ENCODE data around the gene LRSAM1.

LRSAM1 gene

GRCh38 chr9:127535396-127535795, 84.1 kb downstream of the LRSAM1 start:
- DNase-seq (ENCODE audit: low read depth): no peak

- no peak for DNase-seq (ENCODE audit: low read depth)
Observed at GRCh38 chr9:127535834-127536233, 84.5 kb downstream of the LRSAM1 start.

DNA sequence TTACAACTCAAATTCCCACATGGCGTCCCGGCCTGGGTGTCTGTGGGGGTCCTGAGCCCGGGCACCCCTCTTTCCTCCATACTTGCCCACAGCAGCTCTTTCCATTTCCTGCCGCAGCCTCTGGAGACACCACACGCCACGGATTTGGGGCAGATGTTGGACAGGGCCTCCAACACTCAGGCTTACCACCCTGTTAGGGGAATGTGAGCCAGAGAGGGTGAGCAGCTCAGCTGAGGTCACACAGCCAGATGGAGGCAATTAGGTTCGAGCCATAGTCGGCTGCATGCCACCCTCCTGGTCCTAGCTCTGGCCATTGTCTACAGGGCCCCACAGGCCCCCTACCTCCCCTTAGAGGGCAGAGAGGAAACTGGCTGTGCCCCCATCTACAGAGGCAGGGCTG, 85.2 kb downstream of the LRSAM1 start:
- DNase-seq (ENCODE audit: low read depth): no peak

GRCh38 chr9:127537014-127537413, 85.7 kb downstream of the LRSAM1 start:
- DNase-seq (ENCODE audit: low read depth): no peak

DNA sequence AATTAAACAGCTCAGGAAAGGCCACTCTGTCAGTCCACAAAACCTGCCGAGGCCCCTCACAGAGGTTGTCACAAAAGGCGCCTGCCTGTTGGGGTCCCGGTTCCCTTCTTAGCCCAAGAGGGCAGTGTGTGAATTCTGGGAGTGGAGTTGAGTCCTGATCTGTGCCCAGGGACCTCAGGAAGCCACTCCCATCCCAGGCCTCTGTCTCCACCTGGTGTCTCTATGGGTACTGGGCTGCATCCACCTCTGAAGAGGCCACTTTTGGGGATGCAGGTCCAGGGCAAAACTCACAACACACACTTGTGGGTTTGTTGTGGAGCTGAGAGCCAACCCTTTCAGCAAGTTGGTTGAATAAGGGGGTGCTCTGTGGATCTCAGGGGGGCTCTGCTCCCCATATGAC, 86.5 kb downstream of the LRSAM1 start:
- DNase-seq (ENCODE audit: low read depth): no peak

- DNase-seq (ENCODE audit: low read depth): no peak
Observed at GRCh38 chr9:127538849-127539258, 87.5 kb downstream of the LRSAM1 start.

- no peak for DNase-seq (ENCODE audit: low read depth)
Observed at GRCh38 chr9:127539259-127539981, 88.1 kb downstream of the LRSAM1 start.

DNA sequence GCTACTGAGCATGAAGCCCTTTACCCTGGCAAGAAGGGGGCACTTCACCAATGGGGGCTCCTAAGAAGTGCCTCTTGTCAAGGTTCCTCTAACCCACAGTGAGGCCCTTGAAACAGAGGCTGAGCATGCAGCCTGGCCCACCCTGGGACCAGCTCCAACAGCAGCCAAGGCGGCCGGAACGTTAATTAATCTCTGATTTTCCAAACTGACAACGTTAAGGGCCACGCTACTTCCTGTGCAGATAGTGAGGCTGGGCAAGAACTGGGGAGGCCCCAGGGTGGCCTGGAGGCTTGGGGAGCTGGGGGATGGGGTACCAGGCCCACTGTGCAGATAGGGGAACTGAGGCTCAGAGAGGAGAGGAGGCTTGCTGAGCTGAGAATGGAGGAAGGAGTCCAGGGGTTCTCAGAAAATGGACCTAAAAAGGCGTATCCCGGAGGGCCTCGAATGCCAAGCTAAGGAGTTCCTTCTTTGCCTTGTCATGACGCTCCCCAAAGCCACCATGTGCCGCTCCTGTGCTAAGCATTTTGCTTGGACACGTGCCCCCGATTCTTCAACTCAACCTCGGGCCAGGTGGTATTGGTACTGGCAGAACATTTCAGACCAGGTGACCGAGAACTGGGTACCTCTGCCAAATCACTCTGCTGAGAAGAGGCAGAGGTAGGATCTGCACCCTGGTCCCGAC, 88.8 kb downstream of the LRSAM1 start:
- no peak for DNase-seq (ENCODE audit: low read depth)

DNA sequence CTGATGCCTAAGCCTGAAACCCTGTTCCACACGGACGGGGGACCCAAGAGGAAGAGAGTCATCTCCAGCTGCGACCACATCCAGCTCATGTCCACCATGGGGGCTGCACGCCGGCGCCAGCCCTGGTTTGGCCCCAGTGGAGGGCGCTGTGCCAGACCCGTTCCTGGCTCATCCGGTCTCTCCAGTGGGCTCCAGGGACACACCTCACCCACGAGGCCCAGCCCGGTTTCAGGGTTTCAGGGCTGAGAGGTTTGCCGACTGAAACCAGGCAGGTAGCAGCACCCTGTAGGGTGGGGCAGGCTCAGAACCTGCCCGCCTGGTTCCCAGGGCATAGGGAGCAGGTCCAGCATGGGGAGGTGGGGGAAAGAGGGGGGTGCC, 89.3 kb downstream of the LRSAM1 start:
- DNase-seq (ENCODE audit: low read depth): no peak

DNA sequence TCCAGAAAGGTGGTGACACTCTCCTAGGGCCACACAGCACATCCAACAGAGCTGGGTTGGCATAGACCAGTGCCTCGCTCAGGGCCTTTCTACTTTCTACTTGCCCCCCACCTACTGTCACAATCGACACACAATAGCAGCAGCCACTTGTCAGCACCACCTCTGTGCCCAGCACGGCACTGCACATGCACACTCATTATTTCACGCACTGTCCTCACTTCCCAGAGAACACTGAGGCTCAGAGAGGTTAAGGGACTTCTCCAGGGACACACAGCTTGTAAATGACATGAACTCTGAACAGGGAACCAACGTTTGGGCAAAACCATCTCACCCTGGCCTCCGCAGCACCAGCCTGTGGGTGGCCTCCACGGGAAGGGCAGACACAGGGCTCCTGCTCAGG, 89.9 kb downstream of the LRSAM1 start:
- DNase-seq (ENCODE audit: low read depth): no peak

GRCh38 chr9:127541865-127542264, 90.6 kb downstream of the LRSAM1 start:
- no peak for DNase-seq (ENCODE audit: low read depth)

DNA sequence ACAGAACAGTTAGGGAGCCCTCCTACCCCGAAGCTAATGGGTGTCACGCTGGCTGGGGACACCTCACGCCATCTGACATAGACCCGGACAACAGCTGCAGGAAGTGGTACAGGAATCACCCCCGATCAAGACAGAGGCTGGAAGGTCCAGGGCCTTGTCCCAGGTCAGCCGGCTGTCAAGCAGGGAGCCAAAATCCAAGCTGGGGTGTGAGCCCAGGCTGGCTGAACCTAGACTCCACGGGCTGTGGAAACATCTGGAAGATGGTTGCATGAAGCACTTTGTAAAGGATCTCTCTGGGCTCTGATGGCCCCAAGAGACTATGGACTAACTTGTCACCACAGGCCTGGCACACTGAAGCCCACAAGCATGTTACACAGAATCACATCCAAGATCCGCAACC, 91.9 kb downstream of the LRSAM1 start:
- no peak for DNase-seq (ENCODE audit: low read depth)

GRCh38 chr9:127543973-127544533, 92.7 kb downstream of the LRSAM1 start:
- DNase-seq (ENCODE audit: low read depth): no peak

DNA sequence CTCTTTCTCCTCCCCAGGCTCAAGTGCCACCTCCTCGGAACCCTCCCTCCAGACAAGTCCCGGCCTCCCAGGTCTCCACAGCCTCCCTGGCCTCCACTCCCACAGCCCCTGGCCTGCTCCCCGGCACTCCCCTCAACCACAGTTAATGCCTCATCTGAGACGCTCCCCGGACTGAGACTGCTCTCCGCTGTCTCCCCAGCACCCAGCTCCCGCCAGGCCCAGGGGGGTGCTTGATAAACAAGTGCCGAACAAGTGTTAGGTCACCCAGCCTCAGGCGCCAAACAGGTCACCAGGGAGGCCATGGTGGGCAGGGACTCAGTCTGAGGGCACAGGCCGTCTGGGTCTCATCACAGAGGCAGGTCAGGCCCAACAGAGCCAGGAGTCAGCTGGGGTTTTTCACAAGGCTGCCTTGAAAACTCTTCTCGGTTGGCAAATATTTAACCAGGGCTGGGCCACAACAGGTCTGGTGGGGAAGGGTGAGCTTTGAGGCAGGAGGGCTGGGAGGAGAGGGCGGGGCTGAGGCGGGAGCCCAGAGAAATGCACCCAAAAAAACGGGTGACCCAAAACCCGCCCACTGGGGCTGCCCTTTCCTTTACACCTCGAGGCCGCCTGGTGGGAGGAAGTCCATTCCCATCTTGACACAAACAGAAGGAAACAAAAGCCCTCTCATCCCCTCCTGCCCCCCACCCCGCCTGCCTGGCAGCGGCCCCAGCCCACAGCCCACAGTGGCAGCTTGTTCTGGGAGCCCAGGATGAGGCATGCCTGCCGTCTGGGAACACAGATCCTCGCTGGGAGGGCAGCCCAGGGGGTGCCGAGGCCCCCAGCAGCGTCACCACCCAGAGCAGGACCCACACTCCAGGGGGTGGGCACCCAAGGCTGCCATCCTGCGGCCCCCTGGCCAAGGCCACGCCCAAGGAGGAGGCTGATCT, 94.2 kb downstream of the LRSAM1 start:
- no peak for DNase-seq (ENCODE audit: low read depth)

GRCh38 chr9:127546125-127546832, 95.0 kb downstream of the LRSAM1 start:
- no peak for DNase-seq (ENCODE audit: low read depth)

DNA sequence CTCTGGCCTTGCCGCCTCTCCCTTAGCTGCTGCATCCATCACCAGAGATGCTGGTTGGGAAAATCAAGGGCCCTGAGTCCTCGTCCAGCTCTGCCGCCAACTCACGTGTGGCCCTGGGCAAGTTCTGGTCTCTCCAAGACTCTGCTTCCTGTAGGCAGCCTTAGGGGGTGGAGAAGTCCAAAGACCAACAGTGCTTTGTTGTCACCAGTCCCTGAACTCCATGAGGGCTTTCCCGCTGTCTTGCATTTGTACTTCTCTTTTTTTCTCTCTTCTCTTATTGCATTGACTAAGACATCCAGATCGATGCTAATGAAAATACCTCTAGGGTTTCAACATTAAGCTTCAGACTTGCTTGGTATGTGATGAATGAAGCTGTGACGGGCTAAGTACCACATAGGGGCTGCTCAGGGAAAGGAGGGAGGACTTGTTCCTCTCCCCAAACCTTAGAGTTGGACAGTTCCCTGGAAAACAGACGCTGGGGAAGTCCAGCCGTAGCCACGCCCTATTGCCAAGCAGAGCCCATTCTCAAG, 97.1 kb downstream of the LRSAM1 start:
- no peak for DNase-seq (ENCODE audit: low read depth)

DNA sequence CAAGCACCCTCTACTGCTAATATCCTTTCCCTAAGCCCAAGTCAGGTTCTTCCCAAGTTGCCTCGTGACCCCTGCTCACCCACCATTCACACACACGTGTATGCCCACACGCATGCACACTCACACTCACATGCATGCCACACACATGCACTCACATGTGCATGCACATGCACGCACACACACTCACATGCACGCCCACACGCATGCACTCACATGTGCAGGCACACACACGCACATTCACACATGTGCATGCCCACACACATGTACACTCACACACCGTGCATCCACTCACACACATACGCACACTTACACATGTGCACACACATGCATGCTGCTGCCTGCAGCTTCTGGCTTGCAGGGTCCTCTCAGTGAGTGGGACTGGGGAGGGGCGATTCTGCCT, 97.9 kb downstream of the LRSAM1 start:
- no peak for DNase-seq (ENCODE audit: low read depth)

DNA sequence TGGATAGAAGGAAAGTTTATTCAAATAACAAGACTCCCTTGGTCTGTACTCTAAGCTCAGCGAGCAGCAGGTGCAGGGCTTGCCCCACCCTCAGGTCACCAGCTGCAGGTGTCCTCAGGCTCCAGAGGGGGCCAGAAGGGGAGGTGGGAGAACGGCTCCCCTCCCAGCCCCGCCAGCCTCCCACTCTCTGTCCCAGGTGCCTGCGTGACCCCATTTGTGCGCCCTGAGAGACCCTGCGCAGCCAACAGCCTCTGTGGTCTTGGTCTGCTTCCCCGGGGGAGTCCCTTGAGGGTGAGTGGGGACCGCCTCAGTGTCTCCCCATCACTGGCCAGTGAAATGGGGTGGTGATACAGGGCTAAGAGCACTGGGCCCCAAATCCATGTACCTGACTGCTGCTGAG, 98.4 kb downstream of the LRSAM1 start:
- no peak for DNase-seq (ENCODE audit: low read depth)

DNA sequence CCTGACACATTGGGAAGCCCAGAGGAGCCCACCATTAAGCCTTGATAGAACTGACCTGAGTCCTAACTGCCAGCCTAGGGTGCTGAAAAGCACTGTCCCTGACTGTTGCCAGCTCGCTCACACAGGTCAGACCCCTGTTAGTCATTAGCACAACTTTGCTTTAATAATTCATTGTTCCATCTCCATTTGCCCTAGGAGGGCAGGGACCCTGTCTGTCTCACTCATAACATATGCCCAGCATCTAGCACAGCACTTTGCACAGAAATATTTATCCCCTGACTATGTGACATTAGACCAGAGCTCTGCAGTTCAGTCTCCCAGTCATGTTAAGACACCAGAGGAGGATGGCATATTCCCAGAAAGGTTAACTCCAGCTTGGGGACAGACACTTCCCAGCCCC, 99.0 kb downstream of the LRSAM1 start:
- no peak for DNase-seq (ENCODE audit: low read depth)

DNA sequence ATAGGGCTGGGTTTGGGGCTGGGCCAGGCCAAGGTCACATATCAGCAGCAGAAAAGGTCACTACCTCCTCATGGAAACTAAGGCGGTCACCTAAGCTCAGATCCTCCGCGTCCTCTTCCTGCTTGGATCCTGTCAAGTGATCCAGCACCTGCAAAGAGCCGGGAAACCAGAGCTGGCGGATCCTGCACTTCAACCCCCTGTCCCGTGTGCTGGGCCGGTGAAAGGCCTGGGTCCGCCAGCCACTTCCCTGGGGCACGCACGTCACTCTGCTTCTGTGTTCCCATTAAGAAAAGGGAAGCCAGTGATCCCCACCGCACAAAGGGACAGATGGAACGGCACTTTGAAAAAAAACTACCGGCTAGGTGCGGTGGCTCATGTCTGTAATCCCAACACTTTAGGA, 99.4 kb downstream of the LRSAM1 start:
- DNase-seq (ENCODE audit: low read depth): no peak

All from activated T-cell treated with anti-CD3 and anti-CD28 coated beads for 1 hour (primary cell).